HUES6 (cell line): ENCODE measurements around the gene RGS3.

Experiments used
- H3K27ac ChIP-seq: 2 replicates; pipeline ENCODE4 v1.7.0; 2013; ENCODE audit warnings: low read depth, mild to moderate bottlenecking, low read length, inconsistent platforms
- H3K27me3 ChIP-seq: 2 replicates; pipeline ENCODE4 v1.6.1; 2013; ENCODE audit warnings: low read length; ENCODE audit not compliant: control insufficient read depth, insufficient read depth
- H3K36me3 ChIP-seq: 2 replicates; pipeline ENCODE4 v1.6.1; 2013; ENCODE audit warnings: low read length; ENCODE audit not compliant: control insufficient read depth, insufficient read depth
- H3K4me1 ChIP-seq: 2 replicates; pipeline ENCODE4 v1.6.1; 2013; ENCODE audit warnings: low read length; ENCODE audit not compliant: control insufficient read depth, insufficient read depth
- H3K4me3 ChIP-seq: 2 replicates; pipeline ENCODE4 v1.5.1; 2013; ENCODE audit warnings: low read depth, low read length
- H3K9ac ChIP-seq: one replicate; pipeline ENCODE4 v1.6.1; 2013; ENCODE audit warnings: mild to moderate bottlenecking, low read length
- H3K9me3 ChIP-seq: 2 replicates; pipeline ENCODE4 v1.6.1; 2013; ENCODE audit warnings: low read depth, low read length; ENCODE audit not compliant: control insufficient read depth, insufficient read depth

Gene RGS3

DNA sequence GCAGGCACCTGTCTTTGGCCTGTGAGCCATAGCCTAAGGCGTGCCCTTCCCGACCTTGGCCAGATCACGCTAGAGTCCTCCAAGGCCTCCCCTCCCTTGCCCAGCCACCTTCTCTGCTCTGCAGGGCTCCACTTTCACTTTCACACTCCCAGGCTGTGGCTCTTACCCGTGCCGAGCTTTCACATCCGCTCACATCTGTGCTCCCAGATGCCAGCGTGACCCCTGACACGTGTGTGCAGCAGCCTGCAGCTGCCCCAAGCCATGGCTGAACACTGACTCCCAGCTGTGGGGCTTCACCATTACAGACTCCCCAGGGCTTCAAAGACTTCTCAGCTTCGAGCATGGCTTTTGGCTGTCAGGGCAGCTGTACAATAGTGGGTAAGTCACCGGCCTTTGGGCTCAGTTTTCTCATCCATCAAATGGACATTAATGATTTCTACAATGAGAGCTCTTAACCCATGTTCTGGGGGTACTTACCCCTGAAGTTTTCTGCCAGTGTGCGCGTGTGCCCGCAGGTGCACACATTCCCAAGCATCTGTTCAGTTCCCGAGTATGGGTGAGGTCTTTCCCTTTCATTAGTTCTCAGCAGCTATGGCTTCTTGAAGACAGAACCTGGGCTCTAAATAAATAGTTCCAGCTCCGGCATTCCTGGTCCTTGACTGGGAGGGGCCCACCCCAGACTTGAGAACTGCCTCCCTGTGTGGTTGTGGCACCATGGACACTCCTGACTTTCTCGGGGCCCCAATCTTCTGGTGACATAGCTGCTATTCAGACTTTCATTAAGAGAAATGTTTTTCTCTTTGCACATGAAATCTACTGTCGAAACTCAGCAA lies 118.6 kb downstream of the RGS3 start:
- peaks cover 13% of the 10 kb centered on the region; the same call in 1 of the 2 replicates for H3K4me1 ChIP-seq
- H3K4me3 ChIP-seq, result no peak overlapping the region
- no peak overlapping the region for H3K9ac ChIP-seq
- no peaks in the 10 kb centered on the region for H3K9me3 ChIP-seq
- no peak overlapping the region for H3K27ac ChIP-seq
- peaks cover 11% of the 10 kb centered on the region; the same call in 1 of the 2 replicates for H3K36me3 ChIP-seq
- no peaks in the 10 kb centered on the region for H3K27me3 ChIP-seq

DNA sequence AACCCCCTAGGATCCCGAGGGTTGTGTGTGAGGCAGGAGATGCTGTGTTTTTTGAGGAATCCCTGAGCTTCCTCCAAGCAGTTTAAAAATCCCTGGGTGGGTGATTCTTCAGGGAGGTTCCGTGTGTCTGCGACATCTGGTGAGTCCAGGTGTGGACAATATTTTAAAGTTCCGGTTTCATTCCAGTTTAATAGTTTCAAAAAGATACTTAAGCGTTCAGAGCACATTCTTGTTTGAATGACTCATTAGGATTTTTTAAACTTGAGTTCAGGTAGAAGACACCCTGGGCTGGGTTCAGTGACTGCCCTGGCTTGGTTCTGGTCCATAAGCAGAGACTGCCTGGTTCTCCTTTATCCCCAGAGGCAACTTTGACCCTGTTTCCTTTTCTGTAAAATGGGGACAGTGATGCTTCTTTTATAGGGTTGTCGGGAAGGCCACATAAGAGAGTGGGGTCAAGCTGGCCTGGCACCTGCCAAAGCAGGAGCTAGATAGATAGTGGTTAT lies 119.2 kb downstream of the RGS3 start:
- H3K4me3 ChIP-seq, result no peak overlapping the region
- peaks cover 19% of the 10 kb centered on the region; the same call in 1 of the 2 replicates for H3K4me1 ChIP-seq
- H3K27me3 ChIP-seq, result no peaks in the 10 kb centered on the region
- no peaks in the 10 kb centered on the region for H3K9me3 ChIP-seq
- H3K27ac ChIP-seq, result no peak overlapping the region
- peaks cover 11% of the 10 kb centered on the region; the same call in 1 of the 2 replicates for H3K36me3 ChIP-seq
- H3K9ac ChIP-seq, result no peak overlapping the region

DNA sequence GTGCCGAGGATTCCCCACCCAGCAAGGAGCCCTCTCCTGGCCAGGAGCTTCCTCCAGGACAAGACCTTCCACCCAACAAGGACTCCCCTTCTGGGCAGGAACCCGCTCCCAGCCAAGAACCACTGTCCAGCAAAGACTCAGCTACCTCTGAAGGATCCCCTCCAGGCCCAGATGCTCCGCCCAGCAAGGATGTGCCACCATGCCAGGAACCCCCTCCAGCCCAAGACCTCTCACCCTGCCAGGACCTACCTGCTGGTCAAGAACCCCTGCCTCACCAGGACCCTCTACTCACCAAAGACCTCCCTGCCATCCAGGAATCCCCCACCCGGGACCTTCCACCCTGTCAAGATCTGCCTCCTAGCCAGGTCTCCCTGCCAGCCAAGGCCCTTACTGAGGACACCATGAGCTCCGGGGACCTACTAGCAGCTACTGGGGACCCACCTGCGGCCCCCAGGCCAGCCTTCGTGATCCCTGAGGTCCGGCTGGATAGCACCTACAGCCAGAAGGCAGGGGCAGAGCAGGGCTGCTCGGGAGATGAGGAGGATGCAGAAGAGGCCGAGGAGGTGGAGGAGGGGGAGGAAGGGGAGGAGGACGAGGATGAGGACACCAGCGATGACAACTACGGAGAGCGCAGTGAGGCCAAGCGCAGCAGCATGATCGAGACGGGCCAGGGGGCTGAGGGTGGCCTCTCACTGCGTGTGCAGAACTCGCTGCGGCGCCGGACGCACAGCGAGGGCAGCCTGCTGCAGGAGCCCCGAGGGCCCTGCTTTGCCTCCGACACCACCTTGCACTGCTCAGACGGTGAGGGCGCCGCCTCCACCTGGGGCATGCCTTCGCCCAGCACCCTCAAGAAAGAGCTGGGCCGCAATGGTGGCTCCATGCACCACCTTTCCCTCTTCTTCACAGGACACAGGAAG lies 120.2 kb downstream of the RGS3 start:
- H3K27ac ChIP-seq, result no peak overlapping the region
- H3K9me3 ChIP-seq, result no peaks in the 10 kb centered on the region
- no peak overlapping the region for H3K9ac ChIP-seq
- no peaks in the 10 kb centered on the region for H3K27me3 ChIP-seq
- H3K36me3 ChIP-seq, result peaks cover 11% of the 10 kb centered on the region; the same call in 1 of the 2 replicates
- H3K4me1 ChIP-seq, result peaks cover 16% of the 10 kb centered on the region; the same call in 1 of the 2 replicates
- no peak overlapping the region for H3K4me3 ChIP-seq

DNA sequence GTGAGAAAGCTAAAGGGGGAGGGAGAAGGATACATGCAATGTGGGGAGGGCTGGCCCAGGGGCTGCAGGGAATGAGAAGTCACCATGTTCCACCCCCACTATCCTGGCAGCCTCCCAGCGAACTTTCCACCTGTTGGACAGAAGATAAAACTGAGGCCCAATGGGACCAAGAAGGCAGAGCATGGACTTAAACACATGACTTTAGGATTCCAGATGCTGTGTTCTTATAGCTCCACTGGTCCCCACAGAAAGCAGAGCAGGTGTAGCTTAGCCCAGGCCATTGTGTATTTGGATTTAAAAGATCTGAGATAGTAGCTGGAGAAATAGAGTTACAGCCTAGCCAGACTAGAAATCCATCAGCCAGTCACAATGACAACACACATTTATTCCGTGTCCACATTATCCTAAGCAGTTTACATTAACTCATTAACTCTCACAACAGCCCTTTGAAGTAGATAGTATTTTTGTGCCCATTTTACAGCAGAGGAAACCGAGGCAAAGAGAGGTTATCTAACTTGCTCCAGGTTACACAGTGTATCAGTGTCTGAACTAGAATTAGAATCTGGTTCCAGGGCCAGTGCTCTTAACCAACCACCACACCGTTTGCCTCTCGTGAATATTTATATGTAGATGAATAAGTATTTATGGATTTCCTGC lies 121.0 kb downstream of the RGS3 start:
- Histone ChIP-seq H3K9me3 (no peaks in the 10 kb centered on the region), H3K4me3 (no peak overlapping the region), H3K9ac (no peak overlapping the region), H3K27ac (no peak overlapping the region), H3K36me3 (peaks cover 11% of the 10 kb centered on the region; the same call in 1 of the 2 replicates), H3K27me3 (no peaks in the 10 kb centered on the region), H3K4me1 (peaks cover 8% of the 10 kb centered on the region; the same call in 1 of the 2 replicates)

DNA sequence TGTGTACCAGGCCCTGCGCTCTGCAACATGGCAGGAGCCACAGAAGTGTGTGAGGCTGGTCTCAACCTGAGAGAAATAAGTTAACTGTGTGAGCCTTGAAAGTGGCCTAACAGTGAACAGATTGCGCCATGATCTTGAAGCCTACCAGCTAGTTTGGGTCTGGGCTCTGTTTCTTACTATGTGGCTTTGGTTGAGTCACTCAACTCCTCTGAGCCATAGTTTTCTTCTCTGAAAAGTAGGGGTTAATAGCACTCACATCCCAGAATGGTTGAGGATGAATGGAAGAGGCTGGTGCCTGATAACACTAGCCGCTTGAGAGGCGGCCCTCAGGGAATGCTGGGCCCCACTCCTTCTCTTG lies 121.5 kb downstream of the RGS3 start:
- Histone ChIP-seq H3K9ac (no peak overlapping the region), H3K4me3 (no peak overlapping the region), H3K9me3 (no peaks in the 10 kb centered on the region), H3K36me3 (peaks cover 11% of the 10 kb centered on the region; the same call in 1 of the 2 replicates), H3K27ac (no peak overlapping the region), H3K4me1 (peaks cover 6% of the 10 kb centered on the region; the same call in 1 of the 2 replicates), H3K27me3 (no peaks in the 10 kb centered on the region)

DNA sequence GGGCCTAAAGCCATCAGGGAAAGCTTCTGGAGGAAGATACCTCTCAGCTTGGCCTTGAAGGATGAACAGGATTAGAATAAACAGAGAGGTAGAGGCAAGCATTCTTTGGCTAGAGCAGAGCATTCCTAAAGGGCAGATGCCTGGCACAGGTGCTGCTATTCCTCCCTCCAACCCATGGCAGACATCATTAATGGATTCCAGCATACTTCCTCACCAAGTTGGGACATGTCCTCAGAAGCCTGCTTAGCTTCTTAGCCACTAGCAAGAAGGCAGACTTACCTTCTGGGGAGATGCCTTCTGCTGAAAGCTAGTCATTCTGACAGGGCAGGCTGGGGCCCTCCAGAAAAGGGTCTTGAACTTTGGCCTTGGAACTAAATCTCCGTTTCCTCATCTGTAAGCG lies 122.0 kb downstream of the RGS3 start:
- Histone ChIP-seq H3K4me3 (no peak overlapping the region), H3K27me3 (no peaks in the 10 kb centered on the region), H3K4me1 (peaks cover 6% of the 10 kb centered on the region; the same call in 1 of the 2 replicates), H3K27ac (no peak overlapping the region), H3K36me3 (peaks cover 11% of the 10 kb centered on the region; the same call in 1 of the 2 replicates), H3K9ac (no peak overlapping the region), H3K9me3 (no peaks in the 10 kb centered on the region)

DNA sequence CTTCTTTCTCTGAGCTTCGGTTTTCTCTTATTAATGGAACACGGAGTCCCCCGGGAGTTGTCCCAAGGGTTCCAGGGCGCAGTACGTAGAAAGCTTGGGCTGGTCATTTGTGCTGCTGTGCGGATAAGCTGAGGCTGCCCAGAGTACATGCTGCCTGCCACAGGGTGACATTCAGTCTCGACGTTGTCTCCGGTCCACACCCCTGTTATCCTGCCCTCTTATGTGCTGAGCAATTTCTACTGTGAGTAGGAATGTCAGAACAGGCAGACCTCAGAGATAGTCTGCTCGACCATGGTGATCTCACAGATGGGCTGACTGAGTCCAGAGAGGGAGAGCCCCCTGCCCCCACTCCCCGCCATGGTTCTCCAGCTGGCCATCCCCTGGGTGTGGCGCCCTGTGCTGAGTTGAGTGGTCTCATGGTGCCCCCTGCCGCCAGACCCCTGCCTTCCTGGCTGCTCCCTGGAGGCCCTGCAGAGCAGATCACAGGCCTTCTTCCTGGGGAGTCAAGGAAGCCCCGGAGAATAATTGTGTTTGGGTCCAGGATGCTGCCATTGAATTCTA lies 124.0 kb downstream of the RGS3 start:
- no peak overlapping the region for H3K27ac ChIP-seq
- H3K9ac ChIP-seq, result no peak overlapping the region
- H3K27me3 ChIP-seq, result no peaks in the 10 kb centered on the region
- no peaks in the 10 kb centered on the region for H3K9me3 ChIP-seq
- peaks cover 11% of the 10 kb centered on the region; the same call in 1 of the 2 replicates for H3K36me3 ChIP-seq
- H3K4me1 ChIP-seq, result peaks cover 17% of the 10 kb centered on the region
- no peak overlapping the region for H3K4me3 ChIP-seq

DNA sequence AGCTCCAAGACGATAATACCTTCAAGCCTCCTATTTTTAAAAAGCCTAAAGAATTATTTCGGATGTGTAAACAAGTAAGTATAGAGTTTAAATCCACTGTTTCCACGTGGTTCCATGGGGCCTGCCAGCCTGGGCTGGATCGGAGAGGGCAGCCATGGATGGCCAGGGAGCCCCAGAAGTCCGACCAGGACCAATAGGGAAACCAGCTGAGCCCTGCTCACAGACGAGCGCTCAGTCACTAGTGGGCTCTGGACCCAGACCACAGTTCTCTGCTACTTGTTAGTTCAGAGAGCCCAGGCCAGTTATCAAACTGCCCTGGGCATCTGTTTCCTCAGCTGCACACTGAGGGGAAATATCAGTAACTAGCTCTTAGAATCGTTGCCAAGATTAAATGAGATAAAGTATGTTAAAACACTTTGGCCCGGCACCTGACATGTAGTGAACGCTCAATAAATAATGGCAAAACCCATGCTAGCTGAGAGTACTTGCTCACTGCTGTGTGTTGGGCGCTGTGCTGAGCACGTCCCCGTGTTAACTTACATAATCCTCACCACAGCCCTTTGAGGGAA lies 124.8 kb downstream of the RGS3 start:
- Histone ChIP-seq H3K9ac (no peak overlapping the region), H3K36me3 (peaks cover 11% of the 10 kb centered on the region; the same call in 1 of the 2 replicates), H3K27me3 (no peaks in the 10 kb centered on the region), H3K9me3 (no peaks in the 10 kb centered on the region), H3K27ac (no peak overlapping the region), H3K4me3 (no peak overlapping the region), H3K4me1 (peaks cover 23% of the 10 kb centered on the region)

DNA sequence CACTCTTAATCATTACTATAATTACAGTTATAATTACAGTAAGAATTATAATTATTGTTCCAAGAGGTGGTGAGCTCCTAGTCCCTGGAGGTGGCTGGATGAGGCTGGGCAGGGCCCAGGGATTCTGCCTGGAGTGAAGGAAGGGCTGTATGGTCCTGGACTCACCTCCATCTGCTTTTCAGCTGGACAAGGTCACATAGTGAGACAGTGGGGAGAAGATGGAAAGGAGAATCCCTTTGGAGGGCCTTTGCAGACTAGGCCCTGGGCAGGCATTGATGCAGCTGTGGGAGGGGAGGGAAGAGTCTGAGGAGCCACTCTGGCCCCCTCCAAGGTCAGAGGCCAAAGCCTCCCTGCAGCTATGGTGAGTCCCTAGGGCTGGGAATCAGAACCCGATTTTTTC lies 125.4 kb downstream of the RGS3 start:
- no peak overlapping the region for H3K9ac ChIP-seq
- H3K36me3 ChIP-seq, result peaks cover 9% of the 10 kb centered on the region; the same call in 1 of the 2 replicates
- no peak overlapping the region for H3K27ac ChIP-seq

DNA sequence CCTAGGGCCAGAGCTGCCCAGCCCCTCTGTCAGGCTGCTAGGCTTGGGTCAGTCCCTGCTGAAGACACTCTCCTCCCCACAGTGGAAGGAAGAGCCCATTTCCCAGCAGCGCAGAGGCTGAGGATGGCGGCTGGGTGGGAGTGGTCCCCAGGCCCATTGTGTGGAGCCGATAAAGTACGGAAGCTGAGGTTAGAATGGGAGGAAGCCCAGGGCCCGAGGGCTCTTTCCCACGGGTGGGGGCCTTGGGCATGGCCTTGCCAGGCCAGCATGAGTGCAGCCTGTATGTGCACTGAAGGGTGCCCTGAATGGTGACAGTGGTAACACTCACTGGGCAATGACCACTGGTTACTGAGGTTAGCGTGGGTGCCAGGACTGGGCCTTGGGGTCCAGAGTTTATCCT lies 125.9 kb downstream of the RGS3 start:
- Histone ChIP-seq H3K4me1 (peaks cover 27% of the 10 kb centered on the region), H3K27me3 (no peaks in the 10 kb centered on the region), H3K36me3 (0 out of 2 replicates have a peak, but pooled peaks cover 7% of the 10 kb centered on the region), H3K27ac (no peak overlapping the region), H3K9me3 (no peaks in the 10 kb centered on the region), H3K4me3 (no peak overlapping the region), H3K9ac (no peak overlapping the region)

More for the DNA sequence above, 125.4 kb downstream of the RGS3 start:
- Histone ChIP-seq H3K27me3 (no peaks in the 10 kb centered on the region), H3K4me3 (no peak overlapping the region), H3K9me3 (no peaks in the 10 kb centered on the region), H3K4me1 (peaks cover 27% of the 10 kb centered on the region)
